HS-5 (cell line): ENCODE data around the gene RFLNA.

ENCODE experiments used
- DNase-seq: peaks from one replicate; pipeline ENCODE4 v3.0.0-alpha.2; 2012; ENCODE audit warnings: low read depth

RFLNA gene

GRCh38 chr12:124361074-124361970, 66.4 kb downstream of the RFLNA start:
- no peak for DNase-seq

- no peak for DNase-seq
These were observed 67.1 kb downstream of the RFLNA start for GRCh38 chr12:124361996-124362395.

- DNase-seq: no peak
These were observed 68.6 kb downstream of the RFLNA start for GRCh38 chr12:124363353-124363965.

- DNase-seq: no peak
These were observed 69.7 kb downstream of the RFLNA start for GRCh38 chr12:124364543-124364942.
